ENCODE data around the gene STAG1.

Gene STAG1

DNA sequence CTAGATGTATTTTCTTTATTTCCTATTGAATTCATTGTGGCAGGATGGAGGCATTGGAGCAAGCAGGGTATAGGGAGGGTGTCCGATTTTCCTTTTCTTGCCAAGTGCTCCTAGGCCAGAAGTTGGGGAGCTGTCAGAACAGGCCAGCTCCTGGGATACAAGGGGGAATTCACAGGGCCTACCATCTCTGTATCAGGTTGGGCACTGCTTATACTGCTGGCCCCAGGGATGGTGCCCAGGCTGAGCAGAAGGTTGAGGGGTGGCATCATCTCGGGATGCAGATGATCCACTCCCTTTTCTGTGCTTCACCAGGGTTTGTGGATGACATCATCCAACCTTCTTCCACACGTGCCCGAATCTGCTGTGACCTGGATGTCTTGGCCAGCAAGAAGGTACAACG is 422.6 kb downstream of the STAG1 start:
- DNase-seq (ENCODE audit: low read depth) = no peak

DNA sequence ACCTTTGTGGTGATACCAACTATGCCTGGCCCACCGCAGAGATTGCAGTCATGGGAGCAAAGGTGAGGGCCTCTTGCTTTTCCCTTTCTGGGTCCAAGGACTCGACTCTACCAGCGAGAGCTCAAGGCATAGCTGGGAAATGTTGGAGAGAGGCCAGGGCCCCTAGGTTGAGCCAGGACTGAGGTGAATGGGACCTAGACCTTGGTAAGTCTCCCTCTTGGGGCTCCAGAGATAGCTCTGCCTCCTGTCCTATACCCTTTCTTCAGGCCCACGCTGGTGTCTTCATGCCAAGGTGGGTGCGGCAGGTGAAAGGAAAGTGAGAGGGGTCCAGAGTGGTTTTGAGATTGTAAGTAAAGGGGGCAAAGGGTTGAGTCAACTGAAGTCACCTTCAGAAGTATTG is 424.5 kb downstream of the STAG1 start:
- no peak for DNase-seq (ENCODE audit: low read depth)

- DNase-seq (ENCODE audit: low read depth) = no peak
Measured at GRCh38 chr3:136326316-136326715, 425.9 kb downstream of the STAG1 start.

GRCh38 chr3:136311968-136312367 is 440.2 kb downstream of the STAG1 start:
- DNase-seq (ENCODE audit: low read depth) = peak; percentile 26

GRCh38 chr3:136311261-136311660 is 440.9 kb downstream of the STAG1 start:
- no peak for DNase-seq (ENCODE audit: low read depth)

- peak; percentile 48 for DNase-seq (ENCODE audit: low read depth)
Measured at GRCh38 chr3:136305879-136306278, 446.3 kb downstream of the STAG1 start.

GRCh38 chr3:136300444-136300843 is 451.7 kb downstream of the STAG1 start:
- DNase-seq (ENCODE audit: low read depth) = no peak

- no peak for DNase-seq (ENCODE audit: low read depth)
Measured at GRCh38 chr3:136297826-136298225, 454.4 kb downstream of the STAG1 start.

- DNase-seq (ENCODE audit: low read depth) = no peak
Measured at GRCh38 chr3:136296960-136297359, 455.2 kb downstream of the STAG1 start.

GRCh38 chr3:136294176-136294575 is 458.0 kb downstream of the STAG1 start:
- DNase-seq (ENCODE audit: low read depth) = no peak

DNA sequence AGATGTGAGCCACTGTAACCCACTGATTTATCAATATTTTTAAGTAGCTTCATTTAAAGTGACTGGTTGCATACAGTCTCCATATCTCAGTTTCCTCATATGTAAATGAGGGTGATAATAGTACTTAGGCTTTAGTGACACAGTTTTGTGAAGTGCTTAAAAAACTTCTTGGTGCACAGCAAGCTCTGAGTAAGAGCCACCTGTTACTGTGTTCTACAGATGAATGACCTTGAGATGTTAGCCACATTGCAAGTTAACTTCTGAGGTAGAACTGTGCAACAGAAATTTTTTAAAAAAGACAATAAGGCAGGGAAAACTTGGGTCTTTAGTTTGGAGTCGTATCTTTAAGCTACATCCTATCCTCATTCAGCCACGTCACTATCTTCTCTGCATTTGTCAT is 458.9 kb downstream of the STAG1 start:
- DNase-seq (ENCODE audit: low read depth) = no peak

GRCh38 chr3:136292500-136292899 is 459.7 kb downstream of the STAG1 start:
- no peak for DNase-seq (ENCODE audit: low read depth)

GRCh38 chr3:136291302-136291701 is 460.9 kb downstream of the STAG1 start:
- no peak for DNase-seq (ENCODE audit: low read depth)

Data from amniotic epithelial cell (primary cell).